GM23338 (cell line): Measurements from ENCODE around the gene RPS6KA3. TPM values are rescaled to one million over a fixed set of nuclear protein-coding genes. Genes with fewer than 3 reads are reported as not detected.

Experiments used
- ATAC-seq: fragments of 200-7000 bp; cut with Tn5 transposase; 3 replicates; pipeline ENCODE4 v1.9.1; 2020
- DNase-seq: peaks from one replicate; pipeline ENCODE4 v3.0.0-alpha.2; 2015; ENCODE audit warnings: low spot score
- H2AFZ ChIP-seq: fragments of 200-600 bp; sonication (generic); 2 replicates; pipeline ENCODE4 v1.8.0; 2016; ENCODE audit warnings: antibody characterized with exemption, mild to moderate bottlenecking, moderate library complexity
- H3F3A ChIP-seq: fragments of 200-600 bp; sonication (generic); replicated peaks from 2 replicates; pipeline ENCODE4 v1.8.0; 2017; ENCODE audit warnings: antibody characterized with exemption, mixed run types, low read depth
- H3K27ac ChIP-seq: fragments of 200-600 bp; sonication (generic); 2 replicates; pipeline ENCODE4 v1.6.1; 2016; ENCODE audit warnings: low read depth
- H3K27me3 ChIP-seq: fragments of 200-600 bp; sonication (generic); 2 replicates; pipeline ENCODE4 v1.8.0; 2016; ENCODE audit warnings: mild to moderate bottlenecking, mixed run types, moderate library complexity; ENCODE audit not compliant: insufficient read depth
- H3K36me3 ChIP-seq: fragments of 200-600 bp; sonication (generic); 2 replicates; pipeline ENCODE4 v1.8.0; 2016; ENCODE audit warnings: mild to moderate bottlenecking; ENCODE audit not compliant: insufficient read depth
- H3K4me1 ChIP-seq: fragments of 200-600 bp; sonication (generic); 2 replicates; pipeline ENCODE4 v1.8.0; 2016; ENCODE audit warnings: mild to moderate bottlenecking, moderate library complexity; ENCODE audit not compliant: insufficient read depth
- H3K4me2 ChIP-seq: fragments of 200-600 bp; sonication (generic); 2 replicates; pipeline ENCODE4 v1.7.1; 2017; ENCODE audit warnings: mixed run types
- H3K4me3 ChIP-seq: fragments of 200-600 bp; sonication (generic); 2 replicates; pipeline ENCODE4 v1.6.1; 2016; ENCODE audit warnings: mixed run types
- H3K79me2 ChIP-seq: fragments of 200-600 bp; sonication (generic); replicated peaks from 2 replicates; pipeline ENCODE4 v1.8.0; 2017; ENCODE audit warnings: mild to moderate bottlenecking; ENCODE audit not compliant: insufficient read depth
- H3K9me2 ChIP-seq: fragments of 200-600 bp; sonication (generic); 2 replicates; pipeline ENCODE4 v1.8.0; 2017; ENCODE audit not compliant: insufficient read depth
- H4K20me1 ChIP-seq: fragments of 200-600 bp; sonication (generic); replicated peaks from 2 replicates; pipeline ENCODE4 v1.8.0; 2017; ENCODE audit warnings: mild to moderate bottlenecking; ENCODE audit not compliant: insufficient read depth
- H3K27ac Mint-ChIP-seq: 2 replicates; pipeline ENCODE4 v1.8.0; 2020; ENCODE audit warnings: inconsistent platforms, mild to moderate bottlenecking, moderate library complexity, mixed read lengths
- H3K27me3 Mint-ChIP-seq: 3 replicates; pipeline ENCODE4 v1.8.0; 2022; ENCODE audit warnings: low read depth, mild to moderate bottlenecking, moderate library complexity, mixed read lengths, inconsistent platforms; ENCODE audit not compliant: insufficient read depth, poor library complexity
- H3K36me3 Mint-ChIP-seq: 3 replicates; pipeline ENCODE4 v1.8.0; 2021; ENCODE audit warnings: low read depth, mild to moderate bottlenecking, inconsistent platforms, moderate library complexity, mixed read lengths
- H3K4me1 Mint-ChIP-seq: 3 replicates; pipeline ENCODE4 v1.8.0; 2020; ENCODE audit warnings: mild to moderate bottlenecking, inconsistent platforms, mixed read lengths
- H3K4me3 Mint-ChIP-seq: 3 replicates; pipeline ENCODE4 v1.8.0; 2021; ENCODE audit warnings: moderate library complexity, mild to moderate bottlenecking, inconsistent platforms, mixed read lengths
- H3K9me3 Mint-ChIP-seq: 3 replicates; pipeline ENCODE4 v1.8.0; 2020; ENCODE audit warnings: moderate library complexity, mild to moderate bottlenecking, inconsistent platforms, mixed read lengths
- CREB1 ChIP-seq: fragments of 250-450 bp; sonication (Bioruptor Pico); IDR thresholded peaks from 2 replicates; pipeline ENCODE4 v1.5.0; 2020; ENCODE audit warnings: low read depth, mild to moderate bottlenecking, moderate library complexity
- CTCF ChIP-seq, 2 experiments: fragments of 200-600 bp in 1 of 2; sonication (generic) in 1 of 2; conservative IDR thresholded peaks; 2 replicates each; pipeline versions ENCODE4 v1.5.1 to v1.6.1; 2016 to 2017; ENCODE audit warnings: antibody characterized with exemption in 2 of 2, low read depth in 2 of 2, mild to moderate bottlenecking in 2 of 2, moderate library complexity in 1 of 2
- ETS1 ChIP-seq: IDR thresholded peaks from 2 replicates; pipeline ENCODE4 v1.6.1; 2016; ENCODE audit warnings: antibody characterized with exemption
- EZH2 ChIP-seq: fragments of 200-600 bp; sonication (generic); IDR thresholded peaks from one replicate; pipeline ENCODE4 v1.8.0; 2017; ENCODE audit warnings: antibody characterized with exemption, mild to moderate bottlenecking, low read depth; ENCODE audit not compliant: unreplicated experiment
- EZH2phosphoT487 ChIP-seq: fragments of 200-600 bp; sonication (generic); IDR thresholded peaks from one replicate; pipeline ENCODE4 v1.8.1; 2018; ENCODE audit warnings: antibody characterized with exemption; ENCODE audit not compliant: unreplicated experiment
- JUNB ChIP-seq: IDR thresholded peaks from one replicate; pipeline ENCODE4 v1.6.1; 2016; ENCODE audit warnings: antibody characterized with exemption; ENCODE audit not compliant: unreplicated experiment
- NANOG ChIP-seq: IDR thresholded peaks from 2 replicates; pipeline ENCODE4 v1.6.1; 2016; ENCODE audit warnings: antibody characterized with exemption, borderline replicate concordance
- POLR2AphosphoS5 ChIP-seq: IDR thresholded peaks from 2 replicates; pipeline ENCODE4 v1.6.1; 2016; ENCODE audit warnings: antibody characterized with exemption, low read depth
- STAT1 ChIP-seq: IDR thresholded peaks from one replicate; pipeline ENCODE4 v1.6.1; 2016; ENCODE audit warnings: antibody characterized with exemption; ENCODE audit not compliant: unreplicated experiment
- ZNF114 ChIP-seq: fragments of 250-450 bp; sonication (Bioruptor Pico); IDR thresholded peaks from 2 replicates; pipeline ENCODE4 v1.5.0; 2020; ENCODE audit warnings: mild to moderate bottlenecking, moderate library complexity
- ZNF331 ChIP-seq: fragments of 250-450 bp; sonication (Bioruptor Pico); IDR thresholded peaks from 2 replicates; pipeline ENCODE4 v1.5.0; 2020; ENCODE audit warnings: low read depth, mild to moderate bottlenecking, moderate library complexity
- polyA plus RNA-seq: library from polyadenylated mRNA; unstranded; fragments of >200 nt; fragmentation: Nextera tagmentation; extraction: Ambion mirVana; gene quantifications from 2 replicates; pipeline ENCODE4 v1.2.1, GENCODE V29; 2016
- total RNA-seq: library from RNA; depleted of rRNA; stranded (reverse); fragments of >200 nt; shearing (Covaris generic); gene quantifications from 2 replicates; pipeline ENCODE4 v1.2.3, GENCODE V29; 2014
- TF ChIP-seq, protein P1 (sequence below): IDR thresholded peaks from one replicate; pipeline ENCODE4 v1.6.1; 2018; ENCODE audit warnings: antibody characterized with exemption; ENCODE audit not compliant: unreplicated experiment

The RPS6KA3 gene
- total and polyA plus RNA-seq, 2 experiments from 2014 or later: 3.2 to 12.2 TPM

DNA sequence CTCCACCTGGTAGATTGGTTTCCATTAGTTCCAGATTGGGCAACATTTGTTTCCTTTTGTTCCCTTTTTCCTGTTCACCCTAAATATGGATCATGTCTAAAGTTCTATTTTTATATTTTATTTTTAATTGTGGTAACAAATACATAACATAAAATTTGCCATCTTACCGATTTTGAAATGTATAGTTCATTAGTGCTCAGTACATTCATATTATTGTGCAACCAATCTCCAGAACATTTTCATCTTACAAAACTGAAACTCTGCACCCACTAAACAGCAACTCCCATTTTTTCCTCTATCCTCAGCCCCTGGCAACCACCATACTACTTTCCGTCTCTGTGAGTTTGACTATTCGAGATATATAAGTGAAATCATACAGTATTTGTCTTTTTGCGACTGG is 14.2 kb upstream of the RPS6KA3 start:
- no peaks in the 10 kb centered on the region for H3K4me1 Mint-ChIP-seq
- H3K4me3 ChIP-seq: no peak overlapping the region
- TF ChIP-seq EZH2phosphoT487: no peak
- TF ChIP-seq EZH2: no peak
- TF ChIP-seq ZNF331 (CRISPR knock-in tag): no peak
- TF ChIP-seq POLR2AphosphoS5: no peak
- TF ChIP-seq NANOG: no peak
- TF ChIP-seq CTCF (conservative IDR thresholded peaks at IDR 0.05; ENCODE audit: low read depth in 2 of 2): no peak
- no peak for TF ChIP-seq ETS1
- TF ChIP-seq JUNB: no peak
- no peak for TF ChIP-seq STAT1
- no peaks in the 10 kb centered on the region for H3K36me3 Mint-ChIP-seq
- H3K9me3 Mint-ChIP-seq: no peaks in the 10 kb centered on the region
- H3K27me3 Mint-ChIP-seq: no peaks in the 10 kb centered on the region
- H3K9me2 ChIP-seq: no peaks in the 10 kb centered on the region
- H3K27ac ChIP-seq: no peak overlapping the region
- H3K79me2 ChIP-seq: no peaks in the 10 kb centered on the region
- no peak overlapping the region for H3K4me2 ChIP-seq
- ATAC-seq: no peak
- no peaks in the 10 kb centered on the region for H3K36me3 ChIP-seq
- H3K4me3 Mint-ChIP-seq: no peak overlapping the region
- H3K27me3 ChIP-seq: no peaks in the 10 kb centered on the region
- no peak for DNase-seq
- H3K27ac Mint-ChIP-seq: no peak overlapping the region
- H3F3A ChIP-seq: no peaks in the 10 kb centered on the region
- no peaks in the 10 kb centered on the region for H3K4me1 ChIP-seq
- no peak overlapping the region for H2AFZ ChIP-seq
- no peaks in the 10 kb centered on the region for H4K20me1 ChIP-seq

DNA sequence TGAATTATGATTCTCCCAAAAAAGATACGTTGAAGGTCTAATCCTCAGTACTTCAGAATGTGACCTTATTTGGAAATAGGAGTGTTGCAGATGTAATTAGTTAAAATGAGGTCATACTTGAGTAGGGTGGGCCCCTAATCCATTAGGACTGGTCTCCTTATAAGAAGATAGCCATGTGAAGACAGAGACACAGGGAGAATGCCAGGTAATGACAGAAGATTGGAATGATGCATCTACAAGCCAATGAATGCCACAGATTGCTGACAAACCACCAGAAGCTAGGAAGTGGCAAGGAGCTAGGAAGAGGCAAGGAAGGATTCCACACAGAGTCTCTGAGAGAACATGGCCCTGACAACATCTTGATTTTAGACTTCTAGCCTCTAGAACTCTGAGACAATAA is 7.4 kb upstream of the RPS6KA3 start:
- no peak overlapping the region for H3K4me3 ChIP-seq
- no peaks in the 10 kb centered on the region for H3K36me3 ChIP-seq
- DNase-seq (no peak), ATAC-seq (no peak)
- no peak overlapping the region for H2AFZ ChIP-seq
- H3K9me2 ChIP-seq: no peaks in the 10 kb centered on the region
- Mint-ChIP-seq H3K27me3 (peaks cover 11% of the 10 kb centered on the region), H3K9me3 (no peaks in the 10 kb centered on the region), H3K4me1 (no peaks in the 10 kb centered on the region), H3K27ac (no peak overlapping the region), H3K36me3 (no peaks in the 10 kb centered on the region), H3K4me3 (no peak overlapping the region)
- no peaks in the 10 kb centered on the region for H3K4me1 ChIP-seq
- no peaks in the 10 kb centered on the region for H3F3A ChIP-seq
- no peak overlapping the region for H3K4me2 ChIP-seq
- peaks cover 28% of the 10 kb centered on the region for H3K27me3 ChIP-seq
- H3K79me2 ChIP-seq: no peaks in the 10 kb centered on the region
- H3K27ac ChIP-seq: no peak overlapping the region
- H4K20me1 ChIP-seq: no peaks in the 10 kb centered on the region
- TF ChIP-seq CTCF (conservative IDR thresholded peaks at IDR 0.05; ENCODE audit: low read depth in 2 of 2) (no peak), EZH2phosphoT487 (no peak), CREB1 (CRISPR knock-in tag) (no peak), EZH2 (no peak), ZNF114 (CRISPR knock-in tag) (no peak), POLR2AphosphoS5 (no peak)
- TF ChIP-seq, protein P1, sequence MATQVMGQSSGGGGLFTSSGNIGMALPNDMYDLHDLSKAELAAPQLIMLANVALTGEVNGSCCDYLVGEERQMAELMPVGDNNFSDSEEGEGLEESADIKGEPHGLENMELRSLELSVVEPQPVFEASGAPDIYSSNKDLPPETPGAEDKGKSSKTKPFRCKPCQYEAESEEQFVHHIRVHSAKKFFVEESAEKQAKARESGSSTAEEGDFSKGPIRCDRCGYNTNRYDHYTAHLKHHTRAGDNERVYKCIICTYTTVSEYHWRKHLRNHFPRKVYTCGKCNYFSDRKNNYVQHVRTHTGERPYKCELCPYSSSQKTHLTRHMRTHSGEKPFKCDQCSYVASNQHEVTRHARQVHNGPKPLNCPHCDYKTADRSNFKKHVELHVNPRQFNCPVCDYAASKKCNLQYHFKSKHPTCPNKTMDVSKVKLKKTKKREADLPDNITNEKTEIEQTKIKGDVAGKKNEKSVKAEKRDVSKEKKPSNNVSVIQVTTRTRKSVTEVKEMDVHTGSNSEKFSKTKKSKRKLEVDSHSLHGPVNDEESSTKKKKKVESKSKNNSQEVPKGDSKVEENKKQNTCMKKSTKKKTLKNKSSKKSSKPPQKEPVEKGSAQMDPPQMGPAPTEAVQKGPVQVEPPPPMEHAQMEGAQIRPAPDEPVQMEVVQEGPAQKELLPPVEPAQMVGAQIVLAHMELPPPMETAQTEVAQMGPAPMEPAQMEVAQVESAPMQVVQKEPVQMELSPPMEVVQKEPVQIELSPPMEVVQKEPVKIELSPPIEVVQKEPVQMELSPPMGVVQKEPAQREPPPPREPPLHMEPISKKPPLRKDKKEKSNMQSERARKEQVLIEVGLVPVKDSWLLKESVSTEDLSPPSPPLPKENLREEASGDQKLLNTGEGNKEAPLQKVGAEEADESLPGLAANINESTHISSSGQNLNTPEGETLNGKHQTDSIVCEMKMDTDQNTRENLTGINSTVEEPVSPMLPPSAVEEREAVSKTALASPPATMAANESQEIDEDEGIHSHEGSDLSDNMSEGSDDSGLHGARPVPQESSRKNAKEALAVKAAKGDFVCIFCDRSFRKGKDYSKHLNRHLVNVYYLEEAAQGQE: no peak
